HUES48 (cell line): Measurements from ENCODE around the gene TRAK2.

Source experiments
- H3K27ac ChIP-seq: one replicate; pipeline ENCODE4 v1.7.0; 2013; ENCODE audit warnings: low read depth, low read length, inconsistent platforms
- H3K27me3 ChIP-seq: 2 replicates; pipeline ENCODE4 v1.6.1; 2013; ENCODE audit warnings: mild to moderate bottlenecking, low read length; ENCODE audit not compliant: control insufficient read depth, insufficient read depth
- H3K36me3 ChIP-seq: 2 replicates; pipeline ENCODE4 v1.6.1; 2013; ENCODE audit warnings: low read length; ENCODE audit not compliant: control insufficient read depth, insufficient read depth
- H3K4me1 ChIP-seq: 2 replicates; pipeline ENCODE4 v1.6.1; 2013; ENCODE audit warnings: mild to moderate bottlenecking, low read length; ENCODE audit not compliant: control insufficient read depth, insufficient read depth
- H3K4me3 ChIP-seq: 2 replicates; pipeline ENCODE4 v1.5.1; 2013; ENCODE audit warnings: mild to moderate bottlenecking, low read depth, low read length
- H3K9ac ChIP-seq: 2 replicates; pipeline ENCODE4 v1.6.1; 2013; ENCODE audit warnings: mild to moderate bottlenecking, low read depth, low read length, moderate library complexity
- H3K9me3 ChIP-seq: 2 replicates; pipeline ENCODE4 v1.6.1; 2013; ENCODE audit warnings: low read length; ENCODE audit not compliant: control insufficient read depth, insufficient read depth

Gene TRAK2

GRCh38 chr2:201414099-201415023 is 36.9 kb downstream of the TRAK2 start:
- Histone ChIP-seq H3K4me1 (peaks cover 17% of the 10 kb centered on the region), H3K9me3 (no peaks in the 10 kb centered on the region), H3K27me3 (no peaks in the 10 kb centered on the region), H3K4me3 (no peak overlapping the region), H3K27ac (no peak overlapping the region), H3K9ac (no peak overlapping the region), H3K36me3 (no peaks in the 10 kb centered on the region)

DNA sequence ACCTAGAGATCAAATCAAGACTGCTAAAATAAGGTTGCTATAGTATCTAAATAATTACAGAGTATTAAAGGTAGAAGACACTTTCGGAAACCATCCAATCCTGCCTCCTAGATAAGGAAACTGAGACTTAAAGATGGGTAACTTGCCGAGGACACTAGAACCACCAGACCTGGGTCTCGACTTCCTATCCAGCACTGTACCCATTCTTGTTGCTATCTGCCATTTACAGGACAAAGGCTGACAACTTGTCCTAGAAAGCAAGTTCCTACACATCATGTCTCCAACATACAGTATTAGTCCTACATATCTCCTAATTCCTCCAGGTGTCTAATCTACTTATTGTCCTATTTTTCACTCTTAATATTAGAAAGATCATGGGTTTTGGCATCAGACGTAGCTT is 37.7 kb downstream of the TRAK2 start:
- H3K27me3 ChIP-seq = no peaks in the 10 kb centered on the region
- H3K9ac ChIP-seq = no peak overlapping the region
- H3K36me3 ChIP-seq = no peaks in the 10 kb centered on the region
- no peak overlapping the region for H3K27ac ChIP-seq
- peaks cover 15% of the 10 kb centered on the region for H3K4me1 ChIP-seq
- H3K9me3 ChIP-seq = no peaks in the 10 kb centered on the region
- H3K4me3 ChIP-seq = no peak overlapping the region

- H3K9me3 ChIP-seq = no peaks in the 10 kb centered on the region
- no peak overlapping the region for H3K9ac ChIP-seq
- H3K27me3 ChIP-seq = no peaks in the 10 kb centered on the region
- H3K4me3 ChIP-seq = no peak overlapping the region
- peaks cover 15% of the 10 kb centered on the region for H3K4me1 ChIP-seq
- H3K36me3 ChIP-seq = no peaks in the 10 kb centered on the region
- H3K27ac ChIP-seq = no peak overlapping the region
These were observed 38.1 kb downstream of the TRAK2 start for GRCh38 chr2:201413143-201413542.

- Histone ChIP-seq H3K9ac (no peak overlapping the region), H3K27me3 (no peaks in the 10 kb centered on the region), H3K4me3 (no peak overlapping the region), H3K27ac (no peak overlapping the region), H3K36me3 (no peaks in the 10 kb centered on the region), H3K4me1 (peaks cover 15% of the 10 kb centered on the region), H3K9me3 (no peaks in the 10 kb centered on the region)
These were observed 39.8 kb downstream of the TRAK2 start for GRCh38 chr2:201411421-201411820.

GRCh38 chr2:201408931-201409330 is 42.3 kb downstream of the TRAK2 start:
- Histone ChIP-seq H3K27ac (no peak overlapping the region), H3K9ac (no peak overlapping the region), H3K27me3 (no peaks in the 10 kb centered on the region), H3K4me1 (peaks cover 7% of the 10 kb centered on the region), H3K4me3 (no peak overlapping the region), H3K9me3 (no peaks in the 10 kb centered on the region), H3K36me3 (no peaks in the 10 kb centered on the region)

DNA sequence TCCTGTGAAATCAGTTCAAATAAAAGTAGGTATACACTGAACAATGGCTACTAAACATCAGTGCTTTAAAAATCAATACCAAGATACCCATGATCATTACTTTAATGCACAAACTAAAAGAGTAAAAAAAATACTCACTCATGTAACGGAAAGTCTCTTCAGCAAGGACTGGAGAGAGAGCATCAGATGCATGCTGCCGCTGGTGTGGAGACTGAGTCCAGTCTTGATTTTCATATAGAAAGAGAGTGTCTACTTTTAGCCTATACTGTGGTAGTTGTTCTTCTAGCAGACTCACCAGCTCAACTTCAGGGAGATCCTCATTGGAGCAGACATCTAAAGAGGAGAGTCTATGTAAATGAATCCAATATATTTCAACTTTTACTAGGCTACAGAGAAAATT is 44.0 kb downstream of the TRAK2 start:
- no peak overlapping the region for H3K27ac ChIP-seq
- no peaks in the 10 kb centered on the region for H3K27me3 ChIP-seq
- H3K4me1 ChIP-seq = no peaks in the 10 kb centered on the region
- no peak overlapping the region for H3K9ac ChIP-seq
- no peak overlapping the region for H3K4me3 ChIP-seq
- no peaks in the 10 kb centered on the region for H3K9me3 ChIP-seq
- no peaks in the 10 kb centered on the region for H3K36me3 ChIP-seq

GRCh38 chr2:201406077-201406662 is 45.1 kb downstream of the TRAK2 start:
- Histone ChIP-seq H3K9me3 (no peaks in the 10 kb centered on the region), H3K9ac (no peak overlapping the region), H3K27ac (no peak overlapping the region), H3K4me1 (no peaks in the 10 kb centered on the region), H3K4me3 (no peak overlapping the region), H3K27me3 (no peaks in the 10 kb centered on the region), H3K36me3 (no peaks in the 10 kb centered on the region)

DNA sequence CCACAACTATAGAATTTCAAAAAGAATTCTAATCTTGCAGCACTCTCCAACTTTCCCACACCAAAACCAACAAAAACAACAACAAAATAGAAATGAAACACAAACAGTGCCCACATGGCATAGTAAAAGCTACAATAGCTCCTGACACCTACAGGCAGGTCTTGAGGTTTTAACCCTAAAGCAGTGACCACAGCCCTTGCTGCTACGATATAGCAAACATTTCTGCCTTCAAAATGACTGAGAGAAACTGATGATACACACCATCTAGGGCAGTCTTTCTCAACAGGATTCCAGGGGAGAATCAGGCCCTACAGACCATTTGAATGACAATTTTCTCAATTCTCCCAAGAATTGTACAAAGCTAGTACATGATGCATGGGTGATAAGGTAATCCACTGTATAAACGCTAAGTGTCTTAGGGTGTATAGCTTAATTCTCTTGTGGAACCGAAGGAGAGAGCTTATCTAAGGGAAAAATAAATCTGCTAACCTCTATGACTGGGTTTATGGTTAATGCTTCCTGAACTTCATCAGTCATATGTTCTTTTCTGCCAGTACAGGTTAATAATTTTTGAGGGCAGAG is 46.5 kb downstream of the TRAK2 start:
- H3K9ac ChIP-seq = no peak overlapping the region
- H3K27me3 ChIP-seq = no peaks in the 10 kb centered on the region
- no peak overlapping the region for H3K4me3 ChIP-seq
- H3K36me3 ChIP-seq = no peaks in the 10 kb centered on the region
- no peaks in the 10 kb centered on the region for H3K4me1 ChIP-seq
- H3K9me3 ChIP-seq = no peaks in the 10 kb centered on the region
- H3K27ac ChIP-seq = no peak overlapping the region

- Histone ChIP-seq H3K27ac (no peak overlapping the region), H3K36me3 (no peaks in the 10 kb centered on the region), H3K4me1 (no peaks in the 10 kb centered on the region), H3K9ac (no peak overlapping the region), H3K4me3 (no peak overlapping the region), H3K9me3 (no peaks in the 10 kb centered on the region), H3K27me3 (no peaks in the 10 kb centered on the region)
These were observed 47.4 kb downstream of the TRAK2 start for GRCh38 chr2:201403880-201404279.

GRCh38 chr2:201402651-201403562 is 48.4 kb downstream of the TRAK2 start:
- no peak overlapping the region for H3K4me3 ChIP-seq
- no peak overlapping the region for H3K9ac ChIP-seq
- no peak overlapping the region for H3K27ac ChIP-seq

More at GRCh38 chr2:201402651-201403562, 48.4 kb downstream of the TRAK2 start:
- Histone ChIP-seq H3K4me1 (no peaks in the 10 kb centered on the region), H3K9me3 (no peaks in the 10 kb centered on the region), H3K36me3 (peaks cover 2% of the 10 kb centered on the region), H3K27me3 (no peaks in the 10 kb centered on the region)
